Kasumi-1 (cell line): ENCODE measurements around the gene ST7.
"Not testable (repeated sequence)": the region's sequence is repeated elsewhere in the genome, so short reads cannot be mapped to it uniquely, and the experiment has no call there.

ENCODE experiments used
- DNase-seq, 2 experiments: peaks; one replicate each; lab custom pipeline; 2025; lab: John Stamatoyannopoulos, UW

ST7 gene

DNA sequence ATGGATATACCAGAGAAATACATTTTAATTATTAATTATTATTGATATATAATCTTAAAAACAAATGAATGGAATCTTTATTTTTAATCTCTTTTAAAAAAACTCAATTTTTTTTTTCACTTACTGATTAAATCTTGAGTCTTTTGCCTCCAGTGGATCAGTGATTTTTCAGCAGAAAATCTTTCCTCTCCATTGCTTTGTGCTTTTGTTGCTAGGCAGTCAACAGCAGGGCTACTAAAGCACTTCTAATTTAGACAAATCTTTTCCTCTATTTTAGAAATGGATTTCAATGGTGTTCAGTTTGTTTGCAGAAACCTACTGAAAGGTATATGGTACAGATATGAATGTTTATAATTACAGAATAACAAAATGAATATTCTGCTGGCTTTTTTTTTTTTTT is 143.6 kb downstream of the ST7 start:
- DNase-seq, result no peak

DNA sequence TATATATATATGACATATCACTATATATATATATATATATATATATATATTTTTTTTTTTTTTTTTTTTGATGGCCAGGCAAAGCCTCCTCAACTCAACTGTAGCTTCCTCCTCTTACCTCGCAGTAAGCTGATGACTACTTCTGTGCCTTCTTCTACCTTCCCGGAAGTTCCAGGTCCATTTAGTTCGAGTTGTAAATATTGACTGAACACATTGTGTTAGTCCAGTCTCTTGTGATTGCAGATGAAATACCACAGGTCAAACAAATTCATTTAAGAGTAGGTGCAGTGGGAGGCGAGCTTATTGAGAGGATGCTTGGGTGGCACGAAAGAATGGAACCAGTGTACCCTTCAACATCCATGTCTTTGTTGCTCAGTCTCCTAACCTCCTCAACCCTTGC is 144.6 kb downstream of the ST7 start:
- no peak for DNase-seq

DNA sequence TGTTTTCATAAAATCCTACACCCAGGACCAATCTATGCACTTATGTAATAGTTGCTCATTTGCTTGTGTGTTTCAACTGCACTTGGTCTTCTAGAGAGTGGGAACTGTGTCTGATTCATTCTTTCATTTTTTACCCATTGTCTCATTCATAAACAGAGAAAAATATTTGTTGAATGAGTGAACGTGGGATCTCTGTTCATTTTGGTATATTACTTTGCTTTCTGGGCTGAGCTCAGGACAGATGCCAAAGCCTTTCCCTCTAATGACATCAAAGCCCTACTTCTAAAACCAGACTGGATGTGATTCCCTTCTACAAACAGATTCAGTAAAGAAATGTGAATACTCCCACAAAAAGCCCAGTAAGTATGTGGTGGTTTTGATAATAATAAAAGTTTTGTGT is 145.2 kb downstream of the ST7 start:
- no peak for DNase-seq

DNA sequence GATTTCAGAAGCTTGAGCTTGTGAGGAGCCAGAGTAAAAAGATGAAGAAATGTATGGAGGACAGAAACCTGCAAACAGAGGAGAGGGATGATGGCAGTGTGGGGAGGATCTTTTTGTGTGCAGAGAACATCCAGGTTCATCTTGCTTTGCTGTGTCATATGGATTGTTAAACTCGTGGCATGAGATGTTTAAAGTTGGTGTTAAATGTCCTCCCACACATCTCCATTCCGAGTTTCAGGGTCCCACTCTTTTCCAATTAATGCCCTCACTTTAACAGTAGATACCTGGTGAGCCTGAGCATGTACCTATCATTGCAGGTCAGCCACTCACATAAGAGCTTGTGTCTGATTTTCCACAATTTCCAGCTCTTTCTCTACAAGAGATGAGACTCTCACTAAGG is 147.7 kb downstream of the ST7 start:
- no peak for DNase-seq

DNA sequence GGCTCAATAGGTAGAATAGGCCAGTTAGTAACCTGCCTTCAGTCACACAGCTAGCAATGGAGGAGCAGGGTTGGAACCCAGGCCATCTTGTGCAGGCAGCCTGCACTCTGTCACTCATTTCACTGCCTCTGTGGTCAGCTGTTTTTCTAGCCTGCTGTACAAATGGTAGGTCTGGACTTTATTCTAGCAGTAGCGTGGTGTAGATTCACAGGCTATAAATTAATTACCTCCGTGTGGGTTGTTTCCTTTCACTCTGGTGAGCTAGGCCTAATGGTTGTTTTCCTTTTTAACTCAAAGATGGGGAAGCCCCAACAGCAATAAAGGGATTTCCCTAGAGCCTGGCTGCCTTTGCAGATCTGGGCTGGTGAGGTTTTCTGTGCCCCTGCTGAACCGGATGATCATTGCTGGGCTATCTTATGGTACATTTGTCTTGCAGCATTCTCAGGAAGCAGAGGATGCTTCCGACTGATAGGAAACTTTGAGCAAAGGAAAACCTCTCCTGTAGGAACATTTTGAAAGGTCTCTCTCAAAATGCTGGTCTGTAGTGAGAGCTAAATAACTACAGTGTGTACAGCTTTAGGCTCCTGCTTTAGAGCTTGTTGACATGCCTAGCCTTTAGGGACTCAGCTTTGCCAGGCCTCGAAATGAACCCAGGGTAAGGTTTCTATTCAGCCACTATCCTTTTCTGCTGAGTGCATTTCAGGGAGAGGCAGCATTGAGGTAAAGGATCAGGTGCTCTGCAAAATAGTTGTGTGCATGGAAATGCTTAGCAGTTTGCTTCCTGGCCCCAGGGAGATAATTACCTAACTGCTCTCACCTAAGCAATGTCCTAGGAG is 157.4 kb downstream of the ST7 start:
- DNase-seq, result no peak

DNA sequence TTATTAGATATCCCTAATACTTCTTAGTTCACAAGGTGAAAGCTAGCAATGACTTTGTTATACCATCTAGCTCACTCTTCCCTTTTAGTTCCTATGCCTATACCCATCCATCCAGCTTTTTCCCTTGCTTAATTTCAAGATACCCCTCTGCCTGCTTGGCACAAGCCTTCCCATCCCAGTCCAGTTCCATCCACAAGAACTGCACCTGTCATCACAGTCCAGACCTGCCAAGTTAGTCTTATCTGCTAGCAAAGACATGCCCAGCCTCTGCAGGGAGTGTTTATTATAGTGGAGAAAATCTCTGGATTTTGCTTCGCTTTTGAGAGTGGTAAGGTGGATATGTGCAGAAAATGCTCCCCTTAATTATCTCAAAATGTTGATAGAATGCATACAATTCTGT is 158.2 kb downstream of the ST7 start:
- no peak for DNase-seq

DNA sequence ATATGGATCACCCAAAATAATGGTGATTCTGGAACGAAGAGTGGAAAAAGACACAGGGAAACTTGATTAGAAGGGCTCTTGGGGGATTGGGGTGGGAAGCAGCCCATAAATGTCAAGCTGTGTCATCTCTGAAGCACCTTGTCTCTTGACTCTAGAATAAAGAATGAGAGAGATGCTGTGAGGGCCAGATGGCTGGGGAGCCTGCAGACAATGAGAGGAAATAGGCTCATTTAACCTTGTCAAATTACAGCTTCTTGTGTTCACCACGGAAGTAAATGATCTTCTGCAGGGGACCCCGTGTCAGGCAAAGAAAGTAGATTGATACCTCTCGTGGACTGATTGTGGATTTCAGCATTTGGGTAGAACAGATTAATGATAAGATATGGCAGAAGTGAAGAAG is 159.3 kb downstream of the ST7 start:
- DNase-seq, result no peak

DNA sequence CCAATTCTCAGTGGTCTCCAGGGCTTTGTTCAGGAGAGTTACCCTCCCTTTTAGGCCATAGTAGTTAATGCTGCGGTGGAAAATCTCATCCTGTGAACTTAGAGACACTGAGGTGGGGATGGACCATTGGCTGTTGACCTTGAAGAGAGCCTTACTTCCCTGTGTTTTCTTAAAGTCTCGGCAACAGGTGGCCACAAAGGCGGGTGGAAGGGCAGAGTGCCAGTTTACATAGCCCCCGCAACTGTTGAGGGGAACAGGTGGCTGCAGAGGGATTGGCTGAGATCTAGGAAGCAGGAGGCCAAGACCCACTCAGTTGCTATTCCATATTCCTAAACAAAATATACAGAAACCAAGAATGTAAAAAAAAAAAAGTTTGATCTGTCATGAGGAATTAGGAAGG is 160.6 kb downstream of the ST7 start:
- DNase-seq, result no peak

DNA sequence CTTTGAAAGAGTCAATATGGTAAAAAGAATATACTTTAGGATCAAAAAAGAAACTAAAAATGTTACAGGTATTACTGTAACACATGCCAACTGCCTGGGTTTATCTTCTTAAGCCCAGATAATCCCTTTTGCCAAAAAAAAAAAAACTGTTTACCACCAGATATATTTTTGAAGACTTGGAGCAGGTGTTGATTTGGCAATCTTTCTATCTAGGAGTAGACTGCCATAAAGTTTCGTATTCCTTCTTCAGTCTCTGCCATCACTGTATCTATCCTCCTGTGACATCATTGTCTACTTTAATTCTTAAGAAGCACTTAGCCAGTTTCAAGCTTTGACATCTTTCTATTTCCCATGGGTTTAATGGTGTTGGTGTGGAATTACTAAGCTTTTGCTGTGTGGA is 161.0 kb downstream of the ST7 start:
- DNase-seq, result no peak

DNA sequence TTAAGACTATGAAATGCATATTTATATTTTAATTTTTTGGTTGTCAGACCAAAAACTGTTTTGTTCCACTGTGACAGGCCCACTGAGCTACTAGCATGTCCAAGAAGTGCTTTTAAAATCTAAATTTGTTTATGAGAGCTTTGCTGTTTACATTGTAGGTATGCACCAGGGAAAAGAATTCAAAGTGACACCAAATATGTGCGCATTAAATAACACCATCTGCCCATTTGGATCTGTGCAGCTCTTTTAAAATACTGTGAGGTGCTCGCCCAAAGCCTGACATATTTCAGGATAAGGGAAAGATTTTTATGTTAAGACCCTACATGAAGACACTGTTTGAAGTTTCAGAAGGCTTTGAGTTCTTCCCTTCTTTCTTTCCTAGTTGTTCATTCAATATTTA is 162.9 kb downstream of the ST7 start:
- DNase-seq, result no peak

DNA sequence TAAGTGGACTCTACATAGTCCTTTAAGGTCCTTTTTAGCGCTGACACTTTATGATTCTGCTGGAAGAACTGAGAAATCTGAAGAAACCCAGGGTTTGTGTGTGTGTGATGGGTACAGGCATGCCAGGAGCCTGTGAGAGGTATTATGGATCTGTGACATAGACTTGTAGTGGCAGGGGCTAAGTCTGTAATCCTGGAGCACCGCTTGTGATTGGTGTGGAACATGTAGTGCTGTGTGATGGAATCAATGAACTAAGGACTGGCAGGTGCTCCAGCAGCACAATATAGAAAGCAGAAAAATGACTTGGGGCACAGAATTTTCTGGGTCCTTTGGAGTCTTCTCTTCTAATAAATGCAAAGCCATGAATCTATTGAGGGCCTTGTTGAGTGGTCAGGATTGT is 163.9 kb downstream of the ST7 start:
- DNase-seq, result no peak

DNA sequence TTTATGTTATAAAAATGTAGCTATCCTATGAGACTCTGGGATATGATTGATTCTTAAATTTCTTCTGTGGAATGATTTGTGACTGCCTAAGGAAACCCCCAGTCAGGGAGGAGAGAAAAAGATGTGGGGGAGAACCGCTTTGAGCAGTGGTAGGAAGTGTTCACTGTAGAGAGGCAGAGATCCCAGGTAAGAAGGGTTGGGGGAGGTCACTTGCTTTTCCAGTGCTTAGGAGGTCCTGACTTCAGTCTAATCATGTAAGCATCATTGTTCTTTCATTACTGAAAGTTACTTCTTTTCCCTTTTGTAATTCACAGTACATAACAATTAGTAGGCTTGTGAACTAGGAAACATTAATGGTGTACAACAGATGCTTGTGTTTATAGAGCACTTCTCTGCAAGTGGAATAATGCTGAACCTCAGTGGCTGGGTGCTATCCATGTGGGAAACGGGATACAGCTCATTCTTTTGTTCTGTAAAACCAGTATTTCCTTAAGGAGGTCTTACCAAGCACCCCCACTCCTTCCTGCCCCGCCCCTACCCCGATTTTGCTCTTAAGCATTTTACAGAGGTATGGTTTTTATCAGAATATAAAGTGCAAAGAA is 165.4 kb downstream of the ST7 start:
- no peak for DNase-seq

DNA sequence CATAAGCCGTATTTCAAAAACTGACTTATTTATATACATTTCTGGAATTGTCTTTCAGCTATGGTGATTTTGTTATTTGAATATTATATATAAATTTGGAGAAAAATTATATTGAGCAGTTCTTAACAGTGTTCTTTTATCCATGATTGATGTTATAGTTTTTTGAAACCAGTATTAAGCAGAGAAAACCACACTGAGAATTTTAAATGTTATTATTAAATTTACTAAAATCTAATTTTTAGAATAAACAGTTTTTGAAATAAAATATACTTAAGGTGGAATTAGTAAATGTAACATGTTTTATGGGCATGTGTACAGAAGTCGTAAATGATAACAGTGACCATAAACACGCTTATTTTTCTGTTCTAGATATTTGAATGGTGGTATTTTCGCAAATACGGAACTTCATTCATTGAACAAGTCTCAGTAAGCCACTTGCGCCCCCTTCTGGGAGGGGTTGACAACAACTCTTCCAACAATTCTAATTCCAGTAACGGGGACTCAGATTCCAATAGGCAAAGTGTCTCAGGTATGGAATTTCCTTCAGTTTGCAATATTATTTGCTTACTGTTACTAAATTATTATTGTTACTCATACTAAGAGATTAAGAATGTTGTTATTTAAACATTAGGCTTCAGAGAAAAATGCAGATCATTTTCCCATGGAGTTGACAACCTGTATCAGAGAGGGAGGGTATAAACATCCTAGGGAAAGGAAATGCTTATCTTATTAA is 166.1 kb downstream of the ST7 start:
- DNase-seq, result peak; percentile 72 to 81

DNA sequence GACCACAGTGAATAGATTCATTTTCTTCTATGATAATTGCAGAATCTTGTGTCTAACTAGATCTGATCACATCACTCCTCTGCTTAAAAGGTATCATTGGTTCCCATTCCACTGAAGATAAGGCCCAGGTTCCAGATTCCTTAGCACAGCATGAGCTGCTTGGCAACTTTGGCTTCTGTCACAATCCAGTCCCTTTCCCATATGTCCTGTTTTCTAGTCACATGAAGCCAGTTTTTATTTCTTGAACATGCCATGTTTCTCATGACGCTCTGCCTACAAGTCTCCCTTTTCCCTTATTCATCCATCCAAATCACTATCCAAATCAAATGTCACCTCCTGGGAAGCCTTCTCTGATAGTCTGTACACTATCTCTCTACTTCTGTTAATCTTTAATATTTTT is 167.0 kb downstream of the ST7 start:
- DNase-seq, result not testable (repeated sequence)

DNA sequence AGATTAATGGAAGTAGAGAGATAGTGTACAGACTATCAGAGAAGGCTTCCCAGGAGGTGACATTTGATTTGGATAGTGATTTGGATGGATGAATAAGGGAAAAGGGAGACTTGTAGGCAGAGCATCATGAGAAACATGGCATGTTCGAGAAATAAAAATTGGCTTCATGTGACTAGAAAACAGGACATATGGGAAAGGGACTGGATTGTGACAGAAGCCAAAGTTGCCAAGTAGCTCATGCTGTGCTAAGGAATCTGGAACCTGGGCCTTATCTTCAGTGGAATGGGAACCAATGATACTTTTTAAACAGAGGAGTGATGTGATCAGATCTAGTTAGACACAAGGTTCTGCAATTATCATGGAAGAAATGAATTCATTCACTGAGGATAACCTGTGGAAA is 168.7 kb downstream of the ST7 start:
- DNase-seq, result not testable (repeated sequence)

DNA sequence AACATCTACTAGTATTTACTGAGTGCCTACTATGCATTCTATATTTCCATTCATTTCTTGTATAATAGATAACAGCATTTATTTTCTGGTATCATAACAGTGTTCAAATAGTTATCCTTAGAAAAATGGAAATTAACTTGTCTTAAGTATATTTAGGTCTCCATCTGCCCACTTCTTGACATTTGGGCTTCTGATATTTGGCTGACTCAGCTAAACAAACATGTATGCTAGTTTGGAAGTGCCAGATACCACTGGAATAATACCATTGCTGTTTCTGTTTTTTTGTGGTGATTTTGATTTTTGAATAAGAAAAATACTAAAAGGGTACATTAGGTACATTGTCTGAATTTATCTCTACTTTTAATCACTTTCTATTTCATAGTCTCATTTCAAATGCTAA is 169.2 kb downstream of the ST7 start:
- no peak for DNase-seq

DNA sequence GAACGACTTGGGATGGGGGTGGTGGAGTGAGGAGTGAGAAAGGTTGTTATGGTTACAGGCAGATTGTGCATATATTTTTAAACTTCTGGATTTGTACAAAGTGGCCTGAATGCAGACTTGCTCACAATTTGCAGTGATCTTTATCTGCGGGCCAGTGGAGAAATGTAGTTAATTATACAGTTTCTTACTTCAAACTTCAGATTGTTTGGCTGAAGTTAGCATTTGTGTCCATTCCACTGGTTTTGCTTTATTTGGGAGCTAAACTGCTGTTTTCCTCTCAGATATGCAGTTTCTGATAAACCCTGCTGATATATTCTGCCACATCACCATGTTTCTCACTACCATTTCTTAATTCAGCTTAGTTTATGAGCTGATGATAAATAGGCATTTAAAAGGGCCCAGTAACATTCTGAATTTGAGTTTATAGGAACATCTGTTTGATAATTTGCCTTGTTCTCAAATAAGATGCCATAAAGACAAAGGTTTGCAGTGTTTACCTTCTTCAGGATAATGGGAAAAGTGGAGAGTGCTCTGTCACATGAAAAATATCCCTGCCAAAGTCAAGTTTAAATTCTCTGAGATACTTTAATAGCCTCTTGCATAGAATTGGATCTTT is 170.1 kb downstream of the ST7 start:
- no peak for DNase-seq

DNA sequence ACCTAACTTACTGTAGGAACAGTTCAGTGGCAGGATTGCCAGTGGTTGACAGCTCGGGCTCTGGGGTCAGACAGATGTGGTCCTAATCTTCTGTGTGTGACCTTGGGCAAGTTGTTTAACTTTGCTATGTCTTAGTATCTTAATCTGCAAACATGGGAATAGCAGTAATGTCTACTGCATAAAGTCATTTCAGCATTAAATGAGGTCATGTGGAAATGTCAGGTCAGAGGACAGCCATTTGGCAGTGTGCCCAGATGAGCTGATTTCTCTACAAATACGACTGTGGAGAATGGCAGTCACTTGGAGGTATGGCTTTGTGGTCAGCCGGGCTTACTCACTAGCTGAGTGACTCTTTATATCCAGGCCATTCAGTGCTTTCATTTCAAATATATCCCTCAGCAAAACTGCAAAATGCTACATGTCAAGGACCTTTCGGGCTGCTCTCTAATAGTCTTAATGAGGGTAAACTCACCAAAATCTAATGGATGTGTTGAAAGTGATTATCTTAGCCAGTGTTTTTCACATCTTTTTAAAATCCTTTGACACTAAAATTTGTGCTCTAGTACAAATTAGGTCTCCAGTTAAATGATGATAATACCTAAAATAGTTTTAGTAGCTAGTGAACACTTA is 171.4 kb downstream of the ST7 start:
- DNase-seq, result peak; percentile 20 to 28

DNA sequence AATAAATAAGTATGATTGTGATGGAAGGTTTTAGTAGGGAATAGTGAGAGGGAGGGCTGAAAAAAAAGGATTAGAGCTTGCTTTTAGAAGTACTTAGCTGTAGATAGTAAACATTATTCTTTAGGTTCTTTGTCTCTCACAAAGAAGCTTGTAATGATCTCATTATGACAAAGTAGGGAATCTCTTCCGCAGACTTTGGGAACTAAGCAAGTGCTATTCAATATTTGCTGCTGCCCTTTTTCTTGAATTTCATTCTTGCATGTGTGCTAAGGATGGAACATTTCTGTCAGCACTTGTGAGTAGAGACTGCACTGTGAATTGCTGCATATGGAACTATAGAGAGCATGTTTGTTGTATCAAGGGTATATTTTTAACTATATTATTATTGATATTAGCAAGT is 173.4 kb downstream of the ST7 start:
- DNase-seq, result no peak

DNA sequence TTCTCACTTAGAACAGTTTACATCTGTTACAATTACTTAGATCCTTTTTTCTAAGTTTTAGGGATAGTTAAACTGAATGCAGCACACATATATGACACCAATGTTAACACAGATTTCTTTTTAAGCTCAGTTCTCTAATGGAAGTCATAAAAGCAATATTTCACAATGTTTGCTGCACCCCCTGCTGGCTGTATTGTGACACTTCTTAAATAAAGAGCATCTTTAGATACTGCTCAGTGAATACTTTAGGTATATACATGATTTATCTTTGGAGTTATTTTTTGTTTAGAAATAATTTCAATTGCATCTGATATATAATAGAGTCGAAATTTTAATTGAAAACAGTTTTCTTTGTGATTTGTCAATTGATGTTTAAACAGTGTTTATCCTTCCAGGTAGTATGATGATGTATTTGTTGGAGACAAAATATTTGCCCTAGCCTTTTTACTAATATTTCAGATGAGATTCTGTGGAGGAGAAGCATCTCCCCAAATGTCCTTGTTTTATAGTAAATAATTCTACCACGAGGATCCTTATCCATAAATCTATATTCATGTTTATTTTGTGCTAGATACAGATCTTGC is 174.4 kb downstream of the ST7 start:
- DNase-seq, result peak; percentile 65 to 74

DNA sequence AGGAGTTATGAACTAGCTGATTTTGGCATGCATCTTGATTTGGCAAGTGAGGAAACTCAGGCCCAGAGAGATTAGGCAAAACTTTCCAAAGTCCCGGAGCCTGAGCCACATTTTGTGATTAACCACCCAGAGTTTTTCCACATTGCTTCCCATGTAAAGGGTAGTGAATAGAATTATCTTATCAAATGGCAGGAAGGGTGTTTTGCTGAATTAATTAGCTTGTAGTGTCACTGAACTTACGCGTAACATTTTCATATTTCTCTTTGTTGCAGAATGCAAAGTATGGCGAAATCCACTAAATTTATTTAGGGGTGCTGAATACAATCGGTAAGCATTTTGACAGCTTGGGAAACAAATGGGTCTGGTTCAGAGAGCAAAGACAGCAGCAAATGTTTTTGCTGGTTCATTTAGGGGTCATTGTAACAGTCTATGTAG is 176.2 kb downstream of the ST7 start:
- DNase-seq, result no peak

DNA sequence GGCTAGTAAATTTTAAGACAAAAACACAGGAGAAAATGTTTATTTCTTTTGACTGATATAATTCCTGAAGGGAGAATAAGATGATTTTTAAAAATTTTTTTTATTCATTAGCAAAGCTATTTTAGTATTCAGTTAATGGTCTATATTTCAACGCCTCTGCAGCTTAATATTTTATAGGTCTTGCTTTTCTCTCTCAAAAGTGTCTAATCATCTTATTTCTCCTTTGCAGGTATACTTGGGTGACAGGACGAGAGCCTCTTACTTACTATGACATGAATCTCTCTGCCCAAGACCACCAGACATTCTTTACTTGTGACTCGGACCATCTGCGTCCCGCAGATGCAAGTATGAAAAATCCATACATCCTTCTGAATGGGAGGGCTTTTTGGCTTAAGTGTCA is 177.0 kb downstream of the ST7 start:
- no peak for DNase-seq
